Osteocyte (in vitro differentiated cells): ENCODE data around the gene DPY19L1. TPM values are rescaled to one million over a fixed set of nuclear protein-coding genes. Genes with fewer than 3 reads are reported as not detected.
A peak's percentile ranks its signal among the peaks of the same experiment; 100 is the strongest.
"Not testable (repeated sequence)": the region's sequence is repeated elsewhere in the genome, so short reads cannot be mapped to it uniquely, and the experiment has no call there.

ENCODE experiments used
- DNase-seq: peaks from one replicate; pipeline ENCODE4 v3.0.0; 2021; ENCODE audit warnings: mixed read lengths; ENCODE audit not compliant: unreplicated experiment; ENCODE audit errors: extremely low spot score
- H3K27ac Mint-ChIP-seq: one replicate; pipeline ENCODE4 v1.8.0; 2021; ENCODE audit warnings: mild to moderate bottlenecking, mixed read lengths; ENCODE audit not compliant: unreplicated experiment
- H3K27me3 Mint-ChIP-seq: one replicate; pipeline ENCODE4 v1.8.0; 2021; ENCODE audit warnings: mixed read lengths; ENCODE audit not compliant: unreplicated experiment
- H3K36me3 Mint-ChIP-seq: one replicate; pipeline ENCODE4 v1.8.0; 2021; ENCODE audit warnings: mixed read lengths; ENCODE audit not compliant: unreplicated experiment
- H3K4me1 Mint-ChIP-seq: one replicate; pipeline ENCODE4 v1.8.0; 2021; ENCODE audit warnings: mixed read lengths; ENCODE audit not compliant: unreplicated experiment
- H3K4me3 Mint-ChIP-seq: one replicate; pipeline ENCODE4 v1.8.0; 2021; ENCODE audit warnings: mild to moderate bottlenecking, moderate library complexity, mixed read lengths; ENCODE audit not compliant: unreplicated experiment
- H3K9me3 Mint-ChIP-seq: one replicate; pipeline ENCODE4 v1.8.0; 2021; ENCODE audit warnings: mixed read lengths; ENCODE audit not compliant: unreplicated experiment
- CTCF ChIP-seq: fragments of 200-600 bp; sonication (generic); IDR thresholded peaks from 2 replicates; pipeline ENCODE4 v1.5.0; 2021; ENCODE audit warnings: antibody characterized with exemption, mild to moderate bottlenecking, moderate library complexity
- total RNA-seq: library from RNA; stranded (reverse); gene quantifications from 2 replicates; pipeline ENCODE4 v1.2.1, GENCODE V29; 2021

DPY19L1 gene
- total RNA-seq, 1 donor from 2014 or later, result 39.3 TPM

GRCh38 chr7:35055733-35056132, 18.4 kb upstream of the DPY19L1 start:
- not testable (repeated sequence) for DNase-seq, H3K27me3 Mint-ChIP-seq, H3K4me1 Mint-ChIP-seq, H3K27ac Mint-ChIP-seq, H3K9me3 Mint-ChIP-seq, H3K36me3 Mint-ChIP-seq, H3K4me3 Mint-ChIP-seq
- peak; percentile 36 for TF ChIP-seq CTCF

- H3K9me3 Mint-ChIP-seq, H3K27me3 Mint-ChIP-seq, H3K4me1 Mint-ChIP-seq, DNase-seq, H3K27ac Mint-ChIP-seq, H3K36me3 Mint-ChIP-seq, H3K4me3 Mint-ChIP-seq: not testable (repeated sequence)
Observed at GRCh38 chr7:35053488-35054175, 16.3 kb upstream of the DPY19L1 start.

- DNase-seq, H3K36me3 Mint-ChIP-seq, H3K4me3 Mint-ChIP-seq, H3K27ac Mint-ChIP-seq, H3K9me3 Mint-ChIP-seq, H3K4me1 Mint-ChIP-seq: not testable (repeated sequence)
- peaks cover 13% of the 10 kb centered on the region for H3K27me3 Mint-ChIP-seq
Observed at GRCh38 chr7:35048390-35048789, 11.1 kb upstream of the DPY19L1 start.

- H3K36me3 Mint-ChIP-seq, H3K9me3 Mint-ChIP-seq, H3K27ac Mint-ChIP-seq, H3K4me3 Mint-ChIP-seq, DNase-seq, H3K4me1 Mint-ChIP-seq: not testable (repeated sequence)
- H3K27me3 Mint-ChIP-seq, result peaks cover 17% of the 10 kb centered on the region
Observed at GRCh38 chr7:35047912-35048305, 10.6 kb upstream of the DPY19L1 start.

- H3K27me3 Mint-ChIP-seq, result peaks cover 21% of the 10 kb centered on the region
- not testable (repeated sequence) for H3K9me3 Mint-ChIP-seq, H3K4me3 Mint-ChIP-seq, DNase-seq, H3K4me1 Mint-ChIP-seq, H3K36me3 Mint-ChIP-seq, H3K27ac Mint-ChIP-seq
Observed at GRCh38 chr7:35047263-35047911, 10.1 kb upstream of the DPY19L1 start.

- not testable (repeated sequence) for H3K9me3 Mint-ChIP-seq, H3K4me1 Mint-ChIP-seq, H3K36me3 Mint-ChIP-seq, H3K27ac Mint-ChIP-seq, H3K4me3 Mint-ChIP-seq, DNase-seq
- peaks cover 18% of the 10 kb centered on the region for H3K27me3 Mint-ChIP-seq
Observed at GRCh38 chr7:35043301-35043700, 6.0 kb upstream of the DPY19L1 start.

GRCh38 chr7:35040906-35041305, 3.6 kb upstream of the DPY19L1 start:
- Mint-ChIP-seq H3K27ac (no peak overlapping the region), H3K4me1 (peaks cover 8% of the 10 kb centered on the region), H3K4me3 (no peak overlapping the region), H3K36me3 (no peaks in the 10 kb centered on the region), H3K9me3 (no peaks in the 10 kb centered on the region), H3K27me3 (peaks cover 17% of the 10 kb centered on the region)
- no peak for DNase-seq
- TF ChIP-seq CTCF, result no peak
